Measurements from ENCODE around the gene CUBN.

GRCh38 chr10:17024461-17024860, 105.2 kb downstream of the CUBN start:
- TF ChIP-seq CTCF (IDR thresholded peaks at IDR 0.05 in 2 of 3, conservative IDR thresholded peaks at IDR 0.05 in 1 of 3; ENCODE audit: control insufficient read depth in 2 of 3, extremely low read depth in 1 of 3, insufficient read depth in 1 of 3, low read depth in 3 of 3, low read length in 3 of 3) (no peak), CHD2 (IDR thresholded peaks at IDR 0.05; ENCODE audit: borderline replicate concordance, low read depth, low read length) (no peak), MAX (IDR thresholded peaks at IDR 0.05; ENCODE audit: low read depth, low read length) (no peak), EP300 (IDR thresholded peaks at IDR 0.05; ENCODE audit: borderline replicate concordance in 1 of 2, control insufficient read depth in 1 of 2, low read depth in 2 of 2, low read length in 2 of 2) (no peak), CREB1 (IDR thresholded peaks at IDR 0.05; ENCODE audit: low read depth) (no peak), YY1 (IDR thresholded peaks at IDR 0.05; ENCODE audit: low read depth, low read length) (no peak)

All from GM12878 (cell line).